Measurements from ENCODE around the gene ADAT3. TPM values are rescaled to one million over a fixed set of nuclear protein-coding genes. Genes with fewer than 3 reads are reported as not detected.

ADAT3 gene
- polyA plus RNA-seq, 1 of the 3 experiments (the other 2 are of a cell fraction) = 2.8 TPM

GRCh38 chr19:1893791-1894190 lies 11.4 kb upstream of the ADAT3 start (continued):
- TF ChIP-seq SMC3 (IDR thresholded peaks at IDR 0.05; ENCODE audit: low read depth, low read length) (no peak), FOXJ3 (CRISPR knock-in tag; IDR thresholded peaks at IDR 0.05) (no peak), RFX5 (IDR thresholded peaks at IDR 0.05; ENCODE audit: low read length) (no peak), TAF1 (IDR thresholded peaks at IDR 0.05; ENCODE audit: borderline replicate concordance, low read depth, low read length) (no peak), RAD21 (IDR thresholded peaks at IDR 0.05; ENCODE audit: low read length) (no peak), PBX3 (IDR thresholded peaks at IDR 0.05) (no peak)

GRCh38 chr19:1896508-1896907 lies 8.7 kb upstream of the ADAT3 start:
- ChIA-PET POLR2A (no interaction called here), CTCF (interaction anchor here (0.6 to 2.7 kb wide), 6 partner anchors 8 to 34 kb away, joined by 3 to 11 read pairs (median 4); partner anchors contain the start of gene ABHD17A)
- no peaks in the 10 kb centered on the region for H3K9me2 ChIP-seq
- no peaks in the 10 kb centered on the region for H4K20me1 ChIP-seq (ENCODE audit: insufficient read depth)
- no peak for DNase-seq
- H3K4me1 ChIP-seq (ENCODE audit: control insufficient read depth in 1 of 2, insufficient read depth in 2 of 2, low read depth in 1 of 2, low read length in 1 of 2) = no peaks in the 10 kb centered on the region; a peak in 1 of 4 replicates
- no peak overlapping the region for H3K4me3 ChIP-seq (ENCODE audit: low read depth in 2 of 2, low read length in 1 of 2)
- H3F3A ChIP-seq (replicated peaks; ENCODE audit: insufficient read depth) = no peaks in the 10 kb centered on the region
- no peak overlapping the region for H2AFZ ChIP-seq (ENCODE audit: low read depth)
- no peak for TF ChIP-seq NFIC (IDR thresholded peaks at IDR 0.05; ENCODE audit: borderline replicate concordance)
- no peak for TF ChIP-seq GABPA (IDR thresholded peaks at IDR 0.05; ENCODE audit: low read depth)
- no peak for TF ChIP-seq TCF12 (IDR thresholded peaks at IDR 0.05)
- no peak for TF ChIP-seq ELF1 (IDR thresholded peaks at IDR 0.05)
- H3K4me2 ChIP-seq = no peak overlapping the region
- H3K27ac ChIP-seq (ENCODE audit: low read depth in 2 of 2, low read length in 1 of 2) = no peak overlapping the region
- no peaks in the 10 kb centered on the region for H3K79me2 ChIP-seq (ENCODE audit: insufficient read depth)
- H3K9me3 ChIP-seq = no peaks in the 10 kb centered on the region
- H3K9ac ChIP-seq = no peak overlapping the region
- 95% methylated on average over 12 of the region's 13 CpGs for WGBS (ENCODE audit: low lambda C conversion rate)
- H3K36me3 ChIP-seq (replicated peaks in 1 of 2; ENCODE audit: control insufficient read depth in 1 of 2, insufficient read depth in 2 of 2, low read length in 1 of 2) = no peaks in the 10 kb centered on the region
- H3K27me3 ChIP-seq (ENCODE audit: insufficient read depth) = no peaks in the 10 kb centered on the region

GRCh38 chr19:1901940-1902404 lies 3.2 kb upstream of the ADAT3 start:
- ChIA-PET CTCF (no interaction called here), POLR2A (no interaction called here)
- Histone ChIP-seq H4K20me1 (ENCODE audit: insufficient read depth) (no peaks in the 10 kb centered on the region), H3K36me3 (replicated peaks in 1 of 2; ENCODE audit: control insufficient read depth in 1 of 2, insufficient read depth in 2 of 2, low read length in 1 of 2) (no peaks in the 10 kb centered on the region), H3K9me3 (no peaks in the 10 kb centered on the region), H3K4me3 (ENCODE audit: low read depth in 2 of 2, low read length in 1 of 2) (no peak overlapping the region), H3F3A (replicated peaks; ENCODE audit: insufficient read depth) (peaks cover 17% of the 10 kb centered on the region), H3K4me2 (no peak overlapping the region), H2AFZ (ENCODE audit: low read depth) (no peak overlapping the region), H3K9ac (no peak overlapping the region), H3K9me2 (no peaks in the 10 kb centered on the region), H3K79me2 (ENCODE audit: insufficient read depth) (peaks cover 15% of the 10 kb centered on the region), H3K27me3 (ENCODE audit: insufficient read depth) (no peaks in the 10 kb centered on the region), H3K27ac (ENCODE audit: low read depth in 2 of 2, low read length in 1 of 2) (no peak overlapping the region), H3K4me1 (ENCODE audit: control insufficient read depth in 1 of 2, insufficient read depth in 2 of 2, low read depth in 1 of 2, low read length in 1 of 2) (peaks cover 0 to 7% of the 10 kb centered on the region in 2 experiments; a peak in 1 of 4 replicates)
- TF ChIP-seq RFX5 (IDR thresholded peaks at IDR 0.05; ENCODE audit: low read length) (no peak), JUND (IDR thresholded peaks at IDR 0.05) (no peak)
- 92% methylated on average over 16 of the region's 16 CpGs for WGBS (ENCODE audit: low lambda C conversion rate)
- DNase-seq = no peak

- WGBS (ENCODE audit: low lambda C conversion rate) = 71% methylated on average over 6 of the region's 6 CpGs
- TF ChIP-seq SMC3 (IDR thresholded peaks at IDR 0.05; ENCODE audit: low read depth, low read length) = no peak
- no peak for TF ChIP-seq EP300 (IDR thresholded peaks at IDR 0.05; ENCODE audit: borderline replicate concordance in 1 of 2, low read depth in 1 of 2, low read length in 1 of 2)
- TF ChIP-seq FOXM1 (IDR thresholded peaks at IDR 0.05; ENCODE audit: low read depth) = no peak
- TF ChIP-seq FOSL2 (IDR thresholded peaks at IDR 0.05; ENCODE audit: borderline replicate concordance, low read depth) = no peak
- no peak for TF ChIP-seq USF1 (IDR thresholded peaks at IDR 0.05; ENCODE audit: borderline replicate concordance, low read depth)
- TF ChIP-seq CHD2 (IDR thresholded peaks at IDR 0.05; ENCODE audit: low read length, partially characterized antibody) = no peak
- TF ChIP-seq TAF1 (IDR thresholded peaks at IDR 0.05; ENCODE audit: borderline replicate concordance, low read depth, low read length) = no peak
- peaks cover 24% of the 10 kb centered on the region for H3K79me2 ChIP-seq (ENCODE audit: insufficient read depth)
- no peak overlapping the region for H3K4me3 ChIP-seq (ENCODE audit: low read depth in 2 of 2, low read length in 1 of 2)
- peaks cover 0 to 2% of the 10 kb centered on the region in 2 experiments for H3K36me3 ChIP-seq (replicated peaks in 1 of 2; ENCODE audit: control insufficient read depth in 1 of 2, insufficient read depth in 2 of 2, low read length in 1 of 2)
- no peaks in the 10 kb centered on the region for H3K9me3 ChIP-seq
- H3K9me2 ChIP-seq = no peaks in the 10 kb centered on the region
- ChIA-PET CTCF (interaction anchor here (0.7 to 1.4 kb wide), 2 partner anchors 14 to 27 kb away, joined by 3 to 9 read pairs; no protein-coding TSS in a partner anchor), POLR2A (no interaction called here)
- no peak overlapping the region for H2AFZ ChIP-seq (ENCODE audit: low read depth)
- H3K4me1 ChIP-seq (ENCODE audit: control insufficient read depth in 1 of 2, insufficient read depth in 2 of 2, low read depth in 1 of 2, low read length in 1 of 2) = peaks cover 0 to 7% of the 10 kb centered on the region in 2 experiments; a peak in 1 of 4 replicates
- peaks cover 17% of the 10 kb centered on the region for H3F3A ChIP-seq (replicated peaks; ENCODE audit: insufficient read depth)
- no peak overlapping the region for H3K4me2 ChIP-seq
- H3K9ac ChIP-seq = no peak overlapping the region
- no peak overlapping the region for H3K27ac ChIP-seq (ENCODE audit: low read depth in 2 of 2, low read length in 1 of 2)
- H3K27me3 ChIP-seq (ENCODE audit: insufficient read depth) = no peaks in the 10 kb centered on the region
- H4K20me1 ChIP-seq (ENCODE audit: insufficient read depth) = 0 out of 2 replicates have a peak, but pooled peaks cover 2% of the 10 kb centered on the region
- DNase-seq = no peak
These were observed 2.3 kb upstream of the ADAT3 start for GRCh38 chr19:1902923-1903322.
